Transverse colon (tissue), 4 donors: Measurements from ENCODE around the gene LMTK2. TPM values are rescaled to one million over a fixed set of nuclear protein-coding genes. Genes with fewer than 3 reads are reported as not detected.
A peak's percentile ranks its signal among the peaks of the same experiment; 100 is the strongest.

ENCODE experiments used
- DNase-seq: peaks from one replicate; pipeline ENCODE4 v3.0.0-alpha.2; 2019
- H3K27ac ChIP-seq, 4 donors: fragments of 200-600 bp; sonication (generic); 2 replicates each; pipeline ENCODE4 v1.5.1; 2016 to 2018; ENCODE audit warnings: inconsistent platforms in 4 of 4
- H3K27me3 ChIP-seq: fragments of 200-600 bp; sonication (generic); 2 replicates; pipeline ENCODE4 v1.5.1; 2017; ENCODE audit warnings: inconsistent platforms
- H3K36me3 ChIP-seq, 4 donors: fragments of 200-600 bp; sonication (generic); 2 replicates each; pipeline ENCODE4 v1.5.1; 2017 to 2019; ENCODE audit warnings: inconsistent platforms in 4 of 4
- H3K4me1 ChIP-seq, 4 donors: fragments of 200-600 bp; sonication (generic); 2 replicates each; pipeline ENCODE4 v1.5.1; 2017 to 2020; ENCODE audit warnings: inconsistent platforms in 4 of 4
- H3K4me3 ChIP-seq, 4 donors: fragments of 200-600 bp; sonication (generic); 1 replicate in 1 of 4; 2 replicates in 3 of 4; pipeline versions ENCODE4 v1.5.1 to v1.6.1; 2017 to 2019; ENCODE audit warnings: inconsistent platforms in 4 of 4
- H3K9me3 ChIP-seq, 2 donors: fragments of 200-600 bp; sonication (generic); 2 replicates each; pipeline ENCODE4 v1.5.1; 2017 to 2019; ENCODE audit warnings: inconsistent platforms in 2 of 2
- CTCF ChIP-seq, 5 experiments: fragments of 200-600 bp in 3 of 5; fragments of 450-650 bp in 2 of 5; sonication (generic) in 3 of 5; IDR thresholded peaks; 1 replicate in 2 of 5; 2 replicates in 3 of 5; pipeline ENCODE4 v1.5.1; 2016 to 2017; ENCODE audit warnings: antibody characterized with exemption in 5 of 5, inconsistent platforms in 3 of 5, mild to moderate bottlenecking in 2 of 5, moderate library complexity in 1 of 5
- EP300 ChIP-seq: sonication (generic); formaldehyde crosslinking; IDR thresholded peaks from one replicate; pipeline ENCODE4 v1.6.1; 2017; ENCODE audit warnings: antibody characterized with exemption, low read depth
- POLR2A ChIP-seq: fragments of 450-650 bp; IDR thresholded peaks from one replicate; pipeline ENCODE4 v1.6.1; 2016; ENCODE audit warnings: antibody characterized with exemption, mild to moderate bottlenecking, moderate library complexity
- POLR2AphosphoS5 ChIP-seq, 3 donors: sonication (generic); formaldehyde crosslinking; IDR thresholded peaks; one replicate each; pipeline ENCODE4 v1.6.1; 2016; ENCODE audit warnings: antibody characterized with exemption in 3 of 3
- WGBS, 2 donors: methylation state at CpG; one replicate each; pipeline ENCODE4 v1.1.5; 2018; ENCODE audit warnings: low coverage in 1 of 2; 5-methylcytosine and 5-hydroxymethylcytosine counted together
- in situ Hi-C, 4 donors: fragments of 200-750 bp; cut with MboI; loops; one replicate each; pipeline versions ENCODE4 v1.15.0 to v1.15.1; 2017; ENCODE audit warnings: low sequenced_read_pairs in 3 of 4, low pct_ligation_motif_present in 1 of 4, low pct_unique_long_range_greater_than_20kb in 1 of 4
- intact Hi-C: fragments of 100-400 bp; cut with DNase I; formaldehyde crosslinking; loops from one replicate; pipeline ENCODE4 v1.15.1; 2023; ENCODE audit warnings: low total_unique reads
- total RNA-seq, 4 donors: library from RNA; depleted of rRNA; stranded (reverse); fragments of >200 nt; gene quantifications; one replicate each; pipeline ENCODE4 v1.1.0, GENCODE V29; 2016

Gene LMTK2
- total RNA-seq, 4 donors from 2014 or later, result 51.6 to 106 (median 62.2) TPM

DNA sequence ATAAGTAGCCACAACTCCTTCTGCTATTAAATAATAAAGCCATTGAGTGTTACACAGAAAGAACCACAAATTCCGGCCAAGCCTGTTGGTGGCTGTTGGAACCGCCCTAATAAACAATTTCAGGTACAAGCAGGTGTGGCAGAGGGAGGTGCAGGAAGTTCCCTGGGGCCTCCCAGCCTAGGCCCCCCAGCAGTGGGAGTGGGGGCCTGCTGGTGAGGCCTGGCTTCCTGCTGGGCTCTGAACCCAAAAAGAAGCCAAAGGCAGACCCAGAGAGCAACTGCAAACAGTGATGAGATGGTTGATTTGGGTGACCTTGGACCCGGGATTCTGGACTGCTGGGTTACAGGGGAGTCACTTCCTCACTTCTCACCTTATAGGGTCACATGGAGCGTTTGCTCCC lies 21.0 kb upstream of the LMTK2 start:
- 33 to 48% methylated on average over 2 to 4 of the region's 4 CpGs for WGBS, 2 donors

GRCh38 chr7:98086281-98086718 lies 20.4 kb upstream of the LMTK2 start:
- peak; percentile 94 for DNase-seq
- in situ Hi-C loops, result no loop called here

More for the DNA sequence above, 21.0 kb upstream of the LMTK2 start:
- Histone ChIP-seq H3K27me3 (no peaks in the 10 kb centered on the region), H3K36me3 (no peaks in the 10 kb centered on the region), H3K4me3 (no peak overlapping the region), H3K4me1 (peaks cover 4 to 31% (median 13%) of the 10 kb centered on the region in 4 donors), H3K27ac (peak overlapping the region; percentile 81 to 85 (median 83)), H3K9me3 (no peaks in the 10 kb centered on the region)
- intact Hi-C loops, result no loop called here
- in situ Hi-C loops, result no loop called here
- DNase-seq, result peak; percentile 55
- TF ChIP-seq CTCF (IDR thresholded peaks at IDR 0.05), result peak in 3 of 5 experiments; percentile 28 to 62 (median 53)
- no peak for TF ChIP-seq POLR2A

DNA sequence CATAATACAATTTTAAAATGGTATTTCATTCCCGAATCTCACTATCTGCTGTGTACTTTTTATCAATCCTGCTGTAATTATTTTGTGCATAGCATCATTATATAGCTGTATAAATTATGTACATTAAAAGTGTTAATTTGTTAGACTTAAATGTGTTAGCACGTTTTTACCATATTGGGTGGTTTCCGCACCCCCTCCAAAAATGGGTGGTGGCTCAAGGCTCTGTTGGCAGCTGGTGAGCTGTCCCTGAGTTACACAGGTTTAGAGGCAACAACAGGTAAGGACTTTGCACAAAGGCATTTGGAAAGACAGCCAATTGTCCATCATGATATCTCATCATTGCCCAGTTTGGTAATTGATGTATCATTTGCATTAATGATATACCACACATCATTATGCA lies 18.6 kb upstream of the LMTK2 start:
- Histone ChIP-seq H3K27me3 (no peaks in the 10 kb centered on the region), H3K27ac (no peak overlapping the region), H3K9me3 (no peaks in the 10 kb centered on the region), H3K4me3 (no peak overlapping the region), H3K4me1 (peaks cover 4 to 31% (median 13%) of the 10 kb centered on the region in 4 donors), H3K36me3 (no peaks in the 10 kb centered on the region)
- WGBS, 2 donors, result 71 to 90% methylated on average over 1 to 3 of the region's 3 CpGs
- TF ChIP-seq CTCF (IDR thresholded peaks at IDR 0.05) (no peak), POLR2A (no peak), EP300 (no peak), POLR2AphosphoS5 (IDR thresholded peaks at IDR 0.05) (no peak)
- DNase-seq, result no peak
- intact Hi-C loops (no loop called here), in situ Hi-C loops (no loop called here)

More at GRCh38 chr7:98086281-98086718, 20.4 kb upstream of the LMTK2 start:
- Histone ChIP-seq H3K27me3 (no peaks in the 10 kb centered on the region), H3K4me1 (peaks cover 4 to 31% (median 13%) of the 10 kb centered on the region in 4 donors), H3K9me3 (no peaks in the 10 kb centered on the region), H3K36me3 (no peaks in the 10 kb centered on the region), H3K4me3 (no peak overlapping the region), H3K27ac (peak overlapping the region; percentile 83 to 85 (median 84))
- 70% methylated on average over 11 of the region's 11 CpGs; no CpG with 5 or more reads in 1 of the 2 donors for WGBS, 2 donors
- TF ChIP-seq POLR2AphosphoS5 (IDR thresholded peaks at IDR 0.05), result peak in 2 of 3 donors; percentile 75 to 87
- TF ChIP-seq POLR2A, result no peak
- TF ChIP-seq EP300, result peak; percentile 92
- intact Hi-C loops, result no loop called here

DNA sequence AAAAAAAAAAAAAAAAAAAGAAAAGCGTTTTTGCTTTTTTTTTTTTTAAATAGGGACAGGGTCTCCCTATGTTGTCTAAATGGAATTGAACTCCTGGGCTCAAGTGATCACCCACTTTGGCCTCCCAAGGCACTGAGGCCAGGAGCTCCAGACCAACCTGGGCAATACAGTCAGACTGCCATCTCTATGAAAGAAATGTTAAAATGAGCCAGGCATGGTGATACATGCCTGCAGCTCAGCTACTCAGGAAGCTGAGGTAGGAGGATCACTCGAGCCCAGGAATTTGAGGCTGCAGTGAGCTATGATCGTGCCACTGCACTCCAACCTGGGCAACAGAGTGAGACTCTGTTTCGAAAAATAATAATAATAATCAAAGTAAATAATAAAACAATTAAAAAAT lies 16.5 kb upstream of the LMTK2 start:
- Histone ChIP-seq H3K9me3 (peaks cover 0 to 8% of the 10 kb centered on the region in 2 donors), H3K36me3 (no peaks in the 10 kb centered on the region), H3K4me3 (no peak overlapping the region), H3K4me1 (peaks cover 4 to 18% (median 11%) of the 10 kb centered on the region in 4 donors), H3K27ac (no peak overlapping the region), H3K27me3 (no peaks in the 10 kb centered on the region)
- no peak for TF ChIP-seq POLR2A
- in situ Hi-C loops (no loop called here), intact Hi-C loops (no loop called here)
- no peak for DNase-seq
- 40 to 52% methylated on average over 1 to 4 of the region's 4 CpGs for WGBS, 2 donors

DNA sequence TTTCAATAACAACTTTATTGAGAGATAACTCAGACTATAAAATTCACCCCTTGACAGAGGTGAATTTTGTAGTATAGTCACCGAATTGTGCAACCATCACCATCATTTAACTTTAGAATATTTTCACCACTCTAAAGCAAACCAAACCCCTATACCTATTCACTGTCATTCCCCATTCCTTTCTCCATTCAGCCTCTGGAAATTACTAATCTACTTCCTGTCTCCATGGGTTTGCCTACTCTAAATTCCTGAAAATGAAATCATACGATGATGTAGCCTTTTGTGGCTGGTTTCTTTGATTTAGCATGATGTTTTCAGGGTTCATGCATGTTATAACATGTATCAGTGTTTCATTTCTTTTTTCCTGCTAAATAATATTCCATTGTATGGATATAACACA lies 15.6 kb upstream of the LMTK2 start:
- no peak overlapping the region for H3K4me3 ChIP-seq
- H3K27ac ChIP-seq, result no peak overlapping the region
- 43 to 70% methylated on average over 2 of the region's 2 CpGs for WGBS, 2 donors
- peaks cover 0 to 8% (median 5%) of the 10 kb centered on the region in 4 donors for H3K4me1 ChIP-seq
- H3K9me3 ChIP-seq, result peaks cover 6 to 13% of the 10 kb centered on the region in 2 donors
- intact Hi-C loops, result no loop called here
- DNase-seq, result no peak
- no peaks in the 10 kb centered on the region for H3K27me3 ChIP-seq
- TF ChIP-seq EP300, result no peak
- TF ChIP-seq CTCF (IDR thresholded peaks at IDR 0.05), result no peak
- no peak for TF ChIP-seq POLR2A
- no peak for TF ChIP-seq POLR2AphosphoS5 (IDR thresholded peaks at IDR 0.05)
- no peaks in the 10 kb centered on the region for H3K36me3 ChIP-seq
- in situ Hi-C loops, result no loop called here
